ENCODE measurements around the gene NIPAL3.
"Not testable (repeated sequence)": the region's sequence is repeated elsewhere in the genome, so short reads cannot be mapped to it uniquely, and the experiment has no call there.

Gene NIPAL3

GRCh38 chr1:24514946-24515345 lies 99.3 kb downstream of the NIPAL3 start:
- DNase-seq = no peak

GRCh38 chr1:24515671-24516209 lies 100.1 kb downstream of the NIPAL3 start:
- not testable (repeated sequence) for DNase-seq

- no peak for DNase-seq
Measured at GRCh38 chr1:24516506-24516905, 100.9 kb downstream of the NIPAL3 start.

- no peak for DNase-seq
Measured at GRCh38 chr1:24517898-24518297, 102.3 kb downstream of the NIPAL3 start.

GRCh38 chr1:24520282-24520681 lies 104.7 kb downstream of the NIPAL3 start:
- DNase-seq = not testable (repeated sequence)
